HG02623 (cell line): ENCODE results near the gene OXCT1.

ENCODE experiments used
- ATAC-seq: cut with Tn5 transposase; IDR thresholded peaks from one replicate; pipeline ENCODE4 v1.9.1; 2021; ENCODE audit warnings: moderate library complexity; ENCODE audit not compliant: unreplicated experiment

Gene OXCT1

DNA sequence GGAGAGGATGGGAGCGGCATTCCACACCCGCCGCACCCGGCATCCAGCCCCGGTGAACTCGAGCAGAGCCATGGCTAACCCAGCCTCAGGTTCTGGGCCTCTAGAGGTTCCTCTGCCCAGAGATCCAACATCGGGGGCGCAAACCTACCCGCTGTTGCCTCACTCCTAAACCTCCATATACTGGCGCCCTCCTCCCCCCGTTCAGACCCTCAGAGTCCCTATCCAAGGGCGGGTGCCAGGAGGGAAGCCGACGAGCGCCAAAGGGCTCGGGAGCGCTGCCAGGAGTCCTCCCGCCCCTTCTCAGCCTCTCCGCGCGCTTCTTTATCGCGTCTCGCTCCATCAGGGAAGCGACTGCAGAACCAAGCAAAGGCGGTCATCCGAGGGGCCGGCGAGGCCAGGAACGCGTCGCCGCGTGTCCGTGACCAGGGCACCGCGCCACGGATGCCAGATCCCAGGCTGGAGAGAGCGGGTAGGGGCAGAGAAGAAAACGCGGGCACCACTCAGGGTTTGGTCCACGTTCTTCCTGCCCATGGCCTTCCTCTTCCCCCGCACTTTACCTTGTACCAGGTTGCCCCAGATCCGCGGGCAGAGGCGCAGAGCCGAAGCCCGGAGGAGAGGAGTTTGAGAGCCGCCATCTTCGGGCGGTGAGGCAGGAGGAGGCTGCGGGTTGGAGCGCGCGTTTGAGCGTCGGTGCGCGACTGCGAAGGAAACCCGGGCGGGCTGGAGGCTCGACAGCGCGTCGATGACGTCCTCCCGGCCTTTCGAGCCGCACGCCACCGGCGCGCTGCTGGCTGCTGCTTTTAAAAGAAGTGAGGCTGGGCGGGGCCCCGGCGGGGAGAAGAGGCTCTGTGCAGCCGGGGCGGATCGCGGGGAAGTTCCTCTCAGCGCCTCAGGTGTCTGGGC, at the start of gene OXCT1:
Gene OXCT1, minus strand, starts transcription at position 702 of the 903 bp plus-strand sequence. Its CDS starts 67 bp downstream, at position 635.
- peak; percentile 95 for ATAC-seq

DNA sequence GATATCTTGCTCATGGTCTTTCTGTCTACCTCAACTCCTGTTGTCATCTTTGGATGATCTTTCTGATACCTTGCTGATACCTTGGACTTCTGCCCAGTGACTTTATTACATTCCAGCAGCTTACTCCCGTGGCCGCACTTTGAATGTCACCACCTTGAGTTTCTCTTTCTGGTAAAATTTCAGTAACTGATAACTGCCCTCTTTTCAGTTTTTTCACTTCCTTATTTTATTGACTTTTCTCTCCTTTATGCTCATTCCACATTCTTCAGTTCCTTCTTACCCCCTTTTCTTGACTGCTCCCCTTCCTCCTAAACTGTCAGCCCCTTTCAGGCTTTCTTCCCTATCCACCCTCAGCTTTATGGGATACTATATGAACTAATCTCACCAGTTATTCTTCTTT, 47.9 kb upstream of the OXCT1 start:
- ATAC-seq = peak; percentile 45

DNA sequence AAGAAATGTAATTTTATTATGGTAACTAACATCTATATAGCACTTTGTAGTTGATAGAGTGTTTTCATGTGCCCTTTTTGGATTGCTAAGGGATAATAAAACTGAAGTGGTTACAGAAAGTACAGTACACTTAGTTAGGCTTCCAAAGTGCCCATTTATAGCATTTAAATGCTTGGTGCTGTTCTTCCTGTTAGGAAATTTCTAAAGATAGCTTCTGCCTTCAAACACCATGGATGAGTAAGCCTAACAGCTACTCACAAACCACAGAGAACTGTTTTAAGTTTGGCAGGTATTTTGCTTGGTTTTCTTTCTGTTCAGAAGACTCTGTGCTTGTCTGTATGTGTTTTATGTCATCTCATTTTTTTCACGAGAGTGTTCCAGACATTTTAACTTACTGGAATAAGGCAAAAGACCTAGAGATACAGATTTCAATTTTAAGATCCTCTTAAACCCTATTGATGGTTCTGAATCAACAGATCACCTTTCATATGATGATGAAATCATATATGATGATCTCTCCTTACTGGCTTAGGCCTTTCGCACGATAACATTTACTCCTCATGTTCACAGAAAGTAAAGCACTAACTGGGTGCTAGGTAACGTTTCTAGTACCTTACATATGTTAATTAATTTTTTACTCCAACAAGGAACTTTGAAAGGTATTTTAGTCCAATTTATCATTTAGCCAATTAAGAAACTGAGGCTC, 38.3 kb upstream of the OXCT1 start:
- no peak for ATAC-seq

DNA sequence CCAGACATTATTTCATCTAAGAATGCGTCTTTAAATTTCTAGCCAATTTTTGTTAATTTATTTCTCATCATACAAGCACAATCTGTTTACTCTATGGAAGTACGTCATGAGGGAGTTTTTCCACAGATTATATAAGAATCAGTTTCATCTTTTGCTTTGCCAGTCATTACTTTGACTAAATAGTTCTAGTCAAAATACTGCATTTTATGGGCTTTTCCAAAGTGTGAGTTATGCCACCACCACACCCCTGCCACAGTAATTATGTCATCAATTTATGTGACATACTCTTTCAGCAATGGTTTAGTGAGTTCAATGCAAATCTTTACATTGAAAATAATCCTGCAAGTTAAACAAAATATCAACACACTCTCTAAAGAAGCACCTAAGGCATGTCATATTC, 35.9 kb upstream of the OXCT1 start:
- ATAC-seq = no peak

DNA sequence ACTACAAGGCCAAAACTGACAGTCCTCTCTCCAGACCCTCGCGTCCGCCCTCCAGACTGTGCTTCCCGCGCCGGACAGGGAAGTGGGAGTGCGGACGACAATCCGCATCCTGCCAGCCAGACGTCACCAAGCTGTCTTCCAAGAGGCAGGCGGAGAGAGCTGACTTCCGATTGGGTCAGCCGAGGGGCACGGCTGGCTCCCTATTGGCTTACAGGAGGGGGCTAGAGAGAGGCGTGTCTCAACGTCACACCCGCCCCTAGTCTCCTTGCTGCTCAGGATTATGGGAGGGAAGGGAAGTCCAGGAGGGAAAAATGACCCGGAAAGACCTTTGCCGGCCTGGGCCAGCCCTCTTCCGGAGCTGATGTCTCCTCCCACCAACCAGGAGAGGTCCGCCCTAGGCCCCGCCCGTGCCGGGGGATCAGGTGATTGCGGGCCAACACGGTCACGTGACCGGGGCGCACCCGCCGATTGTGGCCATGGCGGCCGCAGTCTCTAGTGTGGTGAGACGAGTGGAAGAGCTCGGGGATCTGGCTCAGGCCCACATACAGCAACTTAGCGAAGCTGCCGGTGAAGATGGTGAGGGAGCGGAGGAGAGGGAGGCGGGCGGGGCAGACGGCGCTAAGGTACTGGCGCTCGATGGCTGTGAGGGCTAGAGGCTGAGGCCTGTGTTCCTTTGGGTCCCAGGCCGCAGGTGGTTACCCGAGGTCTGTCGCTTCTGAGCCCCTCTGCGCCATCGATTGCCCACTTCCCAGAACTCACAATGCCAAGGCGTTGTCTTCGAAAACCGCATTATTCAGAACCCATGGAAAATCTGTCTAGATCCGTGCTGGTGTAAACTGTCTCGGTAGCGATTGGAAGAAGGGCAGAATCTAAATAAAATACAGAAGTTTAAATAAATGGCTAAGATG, 33.9 kb upstream of the OXCT1 start, which contains the start of gene RIMOC1:
Gene RIMOC1, plus strand, starts transcription at position 453 of the 908 bp plus-strand sequence. Its CDS starts 24 bp downstream, at position 477.
- peak; percentile 98 for ATAC-seq

DNA sequence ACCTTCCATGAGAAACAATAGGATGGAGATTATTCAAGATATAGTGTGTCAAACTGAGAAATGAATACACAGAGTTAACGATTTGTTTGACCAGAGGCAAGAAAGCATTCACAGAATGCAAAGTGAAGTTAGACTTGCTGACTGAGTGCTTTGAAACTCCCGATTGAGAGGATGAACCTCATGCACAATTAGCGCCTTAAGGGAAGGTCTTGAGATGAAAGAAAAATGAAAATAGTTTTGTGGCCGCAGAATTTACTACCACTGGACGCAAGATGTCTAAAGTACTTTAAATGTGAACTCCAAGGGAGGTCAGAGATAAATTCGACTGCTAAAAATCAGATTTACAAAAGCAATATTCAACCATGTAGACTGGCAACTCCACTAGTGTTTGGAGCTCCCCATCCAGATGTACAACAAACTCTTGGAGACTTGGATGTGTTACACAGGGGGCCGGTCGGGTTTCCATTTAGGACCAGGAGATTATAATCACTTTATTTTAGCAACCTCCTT, 33.2 kb upstream of the OXCT1 start:
- ATAC-seq = no peak

DNA sequence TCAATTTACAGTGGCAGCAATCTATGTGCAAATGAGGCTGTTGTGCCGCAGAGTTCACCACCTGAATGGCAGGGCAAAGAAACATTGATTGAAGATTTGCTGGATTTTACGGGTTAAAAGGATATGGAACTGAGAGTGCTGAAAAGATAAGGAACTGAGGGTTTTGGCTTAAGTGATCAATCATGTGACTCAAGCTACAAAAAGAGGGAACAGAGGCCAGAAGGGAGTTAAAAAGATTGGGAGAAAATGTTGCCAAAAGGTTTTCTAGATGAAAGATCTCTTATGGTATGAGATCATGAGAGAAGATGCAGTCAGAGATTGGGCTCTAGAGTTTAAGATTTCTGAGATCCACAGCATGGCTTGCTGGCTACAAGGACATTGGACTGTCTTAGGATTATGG, 26.0 kb upstream of the OXCT1 start:
- no peak for ATAC-seq

DNA sequence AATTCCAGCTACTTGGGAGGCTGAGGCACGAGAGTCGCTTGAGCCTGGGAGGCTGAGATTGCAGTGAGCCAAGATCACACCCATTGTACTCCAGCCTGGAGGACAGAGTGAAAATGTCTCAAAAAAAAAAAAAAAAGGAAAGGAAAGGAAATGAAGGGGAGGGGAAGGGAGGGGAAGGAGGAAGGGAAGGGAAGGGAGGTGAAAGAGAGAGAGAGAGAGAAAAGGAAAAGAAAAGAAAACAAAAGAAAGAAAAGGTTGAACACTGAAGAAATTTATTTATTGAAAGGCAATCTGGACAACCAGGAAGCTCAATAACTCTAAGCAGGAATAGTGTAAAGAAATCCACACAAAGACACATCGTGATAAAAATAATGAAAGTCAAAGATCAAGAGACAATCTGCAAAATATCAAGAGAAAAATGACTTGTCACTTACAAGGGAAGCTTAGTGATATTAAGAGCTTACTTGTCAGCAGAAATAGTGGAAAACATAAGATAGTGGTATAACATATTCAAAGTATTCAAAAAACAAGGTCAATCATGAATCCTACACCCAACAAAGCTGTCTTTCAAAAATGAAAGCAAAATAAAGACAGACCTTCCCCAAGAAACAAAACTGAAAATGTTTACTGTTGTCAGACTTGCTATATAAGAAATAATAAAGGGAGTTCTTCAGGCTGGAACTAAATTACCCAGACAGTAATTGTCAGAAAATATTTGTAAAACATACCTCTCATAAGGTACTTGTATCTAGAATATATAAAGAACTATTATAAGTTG, 23.0 kb upstream of the OXCT1 start:
- ATAC-seq = no peak

DNA sequence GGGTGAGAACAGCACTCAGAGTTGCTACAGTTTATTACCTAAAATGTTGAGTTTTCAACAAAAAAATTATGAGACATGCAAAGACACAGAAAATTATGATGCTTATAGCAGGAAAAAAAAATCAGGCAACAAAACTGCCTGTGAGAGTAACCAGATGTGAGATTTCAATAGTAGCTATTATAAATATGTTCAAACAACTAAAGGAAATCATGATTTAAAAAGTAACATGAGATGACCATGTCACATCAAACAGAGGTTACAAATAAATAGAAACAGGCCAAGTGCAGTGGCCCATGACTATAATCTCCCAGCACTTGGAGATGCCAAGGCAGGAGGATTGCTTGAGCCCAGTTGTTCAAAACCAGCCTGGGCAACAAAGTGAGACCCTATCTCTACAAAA, 21.8 kb upstream of the OXCT1 start:
- ATAC-seq = no peak

DNA sequence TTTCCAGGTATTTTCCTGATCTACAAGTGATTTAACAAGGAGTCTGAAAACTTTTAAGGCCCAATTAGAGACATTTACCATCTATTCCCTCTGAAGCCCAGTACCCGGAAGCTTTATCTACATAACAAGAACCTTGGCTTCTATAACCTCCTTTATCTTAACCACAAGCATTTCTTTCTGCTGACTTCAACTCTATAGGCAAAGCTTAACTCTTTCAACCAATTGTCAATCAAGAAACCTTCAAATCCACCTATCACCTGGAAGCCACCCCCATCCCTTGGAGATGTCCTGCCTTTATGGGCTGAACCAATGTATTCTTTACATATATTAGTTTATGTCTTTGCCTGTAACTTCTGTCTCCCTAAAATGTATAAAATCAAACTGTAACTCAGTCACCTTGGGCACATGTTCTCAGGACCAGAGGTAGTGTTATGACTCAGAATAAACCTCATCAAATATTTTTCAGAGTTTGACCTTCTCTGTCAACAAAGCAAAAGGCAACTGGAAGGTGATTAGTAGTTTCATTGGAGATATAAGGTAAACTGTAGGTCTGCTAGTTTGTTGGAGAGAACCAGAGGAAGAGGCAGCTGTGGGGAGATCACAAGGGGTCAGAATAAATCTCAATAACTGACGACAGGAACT, 21.0 kb upstream of the OXCT1 start:
- ATAC-seq = no peak

DNA sequence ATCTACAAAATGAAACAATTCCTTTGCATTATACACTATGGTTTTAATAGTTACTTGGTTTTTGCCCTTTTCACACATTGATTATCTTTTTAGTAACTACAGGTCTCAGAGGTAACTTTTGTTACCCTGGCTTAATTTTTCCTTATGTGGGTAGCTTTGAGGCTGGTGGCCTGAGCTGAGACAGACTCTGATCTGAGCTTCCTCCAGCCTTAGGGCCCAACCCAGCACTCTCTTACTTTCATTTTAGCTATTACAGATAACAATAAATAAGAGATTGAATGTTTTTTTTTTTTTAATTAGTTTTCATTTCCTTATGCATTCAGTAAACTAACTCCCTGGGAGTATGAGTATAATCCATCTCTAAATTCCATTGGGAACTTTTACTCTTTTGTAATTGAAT, 15.1 kb upstream of the OXCT1 start:
- no peak for ATAC-seq

DNA sequence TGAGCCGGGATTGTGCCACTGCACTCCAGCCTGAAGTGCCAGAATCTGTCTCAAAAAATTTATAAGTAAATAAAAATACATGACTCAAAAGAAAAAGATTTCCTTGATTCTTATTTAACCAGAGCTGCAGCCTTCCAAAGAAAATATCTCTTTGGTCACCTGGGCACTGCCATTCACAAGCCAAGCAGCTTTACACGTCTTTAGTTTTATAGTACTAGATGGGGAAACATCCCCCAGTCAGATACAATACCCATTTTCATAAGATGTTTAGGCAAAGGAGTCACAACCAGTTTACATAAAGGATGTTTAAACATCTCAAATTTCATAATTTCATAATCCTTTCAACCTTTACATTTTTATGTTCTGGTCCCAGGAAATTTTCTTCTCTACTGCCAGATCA, 13.7 kb upstream of the OXCT1 start:
- no peak for ATAC-seq

DNA sequence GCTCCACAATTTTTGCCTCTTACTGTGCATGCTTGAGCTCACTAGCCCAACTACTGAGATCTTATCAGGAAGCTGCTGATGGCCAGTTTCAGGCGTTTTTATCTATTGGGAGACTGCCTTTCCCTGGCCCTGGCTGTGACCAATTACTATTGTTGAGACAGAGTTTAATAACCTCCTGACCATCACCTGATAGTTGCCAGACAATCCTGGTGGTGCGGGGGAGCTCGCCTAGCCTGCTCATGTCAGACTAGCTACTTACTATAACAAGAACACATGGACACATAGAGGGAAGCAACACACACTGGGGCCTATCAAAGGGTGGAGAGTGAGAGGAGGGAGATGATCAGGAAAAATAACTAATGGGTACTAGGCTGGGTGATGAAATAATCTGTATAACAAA, 13.0 kb upstream of the OXCT1 start:
- no peak for ATAC-seq

DNA sequence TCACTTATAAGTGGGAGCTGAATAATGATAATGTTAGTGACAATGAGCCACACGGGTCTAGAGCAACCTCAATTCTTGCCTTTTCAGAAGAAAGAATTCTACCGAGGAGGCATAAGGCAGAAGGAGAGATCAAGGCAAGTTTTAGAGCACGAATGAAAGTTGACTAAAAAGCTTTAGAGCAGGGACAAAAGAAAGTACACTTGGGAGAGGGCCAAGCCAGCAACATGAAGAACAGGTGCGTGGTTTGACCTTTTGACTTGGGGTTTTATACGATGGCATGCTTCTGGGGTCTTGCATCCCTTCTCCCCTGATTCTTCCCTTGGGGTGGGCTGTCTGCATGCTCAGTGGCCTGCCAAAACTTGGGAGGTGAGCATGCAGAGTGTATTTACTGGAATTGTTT, 12.5 kb upstream of the OXCT1 start:
- no peak for ATAC-seq

DNA sequence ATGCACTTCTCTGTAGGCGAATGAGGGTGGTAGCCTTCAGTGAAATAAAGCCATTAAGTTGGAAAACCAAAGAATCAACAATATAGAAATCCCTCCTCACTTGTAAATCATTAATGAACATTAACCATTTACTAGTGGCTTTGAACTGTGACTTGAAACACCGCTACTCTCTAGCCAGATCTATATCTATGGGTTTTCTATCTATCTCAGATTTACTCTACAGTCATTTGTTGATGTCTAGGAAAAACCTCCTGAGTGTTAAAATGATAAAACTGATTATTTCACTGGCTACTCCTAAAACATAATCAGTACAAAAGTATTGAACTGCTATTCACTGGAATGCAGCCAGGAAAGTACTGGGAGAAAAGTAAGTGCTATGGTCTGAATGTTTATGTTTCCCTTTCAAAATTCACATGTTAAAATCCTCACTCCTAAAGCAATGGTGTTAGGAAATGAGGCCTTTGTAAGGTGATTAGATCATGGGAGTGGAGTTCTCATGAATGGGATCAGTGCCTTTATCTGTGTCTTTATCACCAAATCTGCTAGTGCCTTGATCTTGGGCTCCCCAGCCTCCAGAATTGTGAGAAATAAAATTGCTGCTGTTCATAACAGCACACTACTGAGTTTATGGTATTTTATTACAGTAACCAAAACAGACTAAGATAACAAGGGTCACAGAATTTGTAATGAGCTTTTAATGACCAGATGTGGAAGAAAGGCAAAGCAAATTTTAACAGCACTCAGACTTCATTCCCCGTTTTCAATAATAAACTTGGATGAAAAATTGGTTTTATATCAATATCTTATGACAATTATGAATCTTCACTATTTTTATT, 8.6 kb upstream of the OXCT1 start:
- no peak for ATAC-seq

DNA sequence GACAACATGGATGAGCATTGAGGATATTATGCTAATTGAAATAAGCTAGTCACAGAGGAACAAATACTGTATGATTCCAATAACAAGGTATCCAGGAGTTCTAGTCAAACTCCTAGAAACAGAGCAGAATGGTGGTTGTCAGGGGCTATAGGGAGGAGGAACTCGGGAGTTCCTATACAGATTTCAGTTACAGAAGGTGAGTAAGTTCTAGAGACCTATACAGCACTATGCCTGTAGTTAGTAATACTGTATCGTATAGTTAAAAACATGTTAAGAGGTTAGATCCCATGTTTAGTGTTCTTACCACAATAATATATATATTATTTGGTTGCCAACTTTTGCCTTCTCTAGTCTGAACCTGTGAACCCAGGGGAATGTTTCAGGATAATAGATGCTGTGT, 7.9 kb upstream of the OXCT1 start:
- no peak for ATAC-seq

DNA sequence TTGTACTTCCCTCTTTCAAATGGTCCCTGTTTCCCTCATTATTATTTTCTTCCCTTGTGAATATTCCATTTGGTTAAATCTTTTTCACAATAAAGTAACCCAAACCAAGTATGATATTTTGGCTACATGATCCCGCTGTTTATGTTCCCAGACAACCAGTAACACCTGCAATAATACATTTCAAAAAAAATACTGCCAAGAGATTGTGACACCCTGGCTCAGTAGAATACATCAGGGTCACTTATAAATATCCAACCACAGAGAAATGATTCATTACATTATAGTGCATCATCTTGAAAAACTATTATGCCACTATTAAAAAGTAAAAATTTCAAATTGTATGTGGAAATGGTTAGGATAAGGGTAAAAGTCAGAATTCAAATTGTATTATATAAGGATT, 7.2 kb upstream of the OXCT1 start:
- ATAC-seq = no peak

DNA sequence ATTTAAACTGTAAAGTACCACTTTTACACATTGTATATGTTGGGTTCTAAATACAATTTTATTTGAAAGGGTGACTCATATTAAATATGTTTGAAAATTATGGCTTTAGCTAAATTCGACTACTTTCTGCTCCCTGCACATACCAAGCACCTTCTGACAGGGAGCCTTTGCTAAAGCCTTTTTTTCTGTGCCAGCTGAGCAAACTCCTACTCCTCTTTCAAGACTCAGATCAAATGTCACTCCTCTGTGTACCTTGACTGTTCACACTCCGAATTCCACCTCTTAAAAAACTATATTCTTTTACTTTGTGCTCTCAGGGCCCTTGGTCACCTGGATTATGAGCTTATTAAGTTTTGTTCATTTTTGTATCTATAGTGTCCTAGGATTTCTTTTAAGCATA, 6.5 kb upstream of the OXCT1 start:
- no peak for ATAC-seq

DNA sequence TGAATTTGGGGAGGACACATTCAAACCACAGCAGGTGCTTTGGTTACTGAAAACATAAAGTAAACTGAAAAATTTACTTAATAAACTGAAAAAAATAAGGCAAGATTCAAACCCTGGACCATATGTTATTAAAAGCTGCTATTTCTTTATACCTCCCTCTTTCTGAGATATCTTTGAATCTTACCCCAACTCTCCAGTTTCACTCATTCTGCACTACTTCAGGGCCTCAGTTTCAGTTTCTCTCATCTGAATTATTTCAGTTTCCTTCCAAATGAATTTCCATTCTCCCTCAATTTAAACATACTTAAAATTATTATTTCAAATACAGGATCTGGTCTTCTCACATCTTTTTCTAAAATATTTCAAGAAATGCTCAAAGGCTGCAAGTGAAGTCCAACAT, 4.9 kb upstream of the OXCT1 start:
- peak; percentile 16 for ATAC-seq
